Keratinocyte (primary cell): Measurements from ENCODE around the gene CERK. TPM values are rescaled to one million over a fixed set of nuclear protein-coding genes. Genes with fewer than 3 reads are reported as not detected.

ENCODE experiments used
- DNase-seq: peaks from one replicate; pipeline ENCODE4 v3.0.0-alpha.2; 2011; ENCODE audit warnings: low read depth, missing footprints, low spot score
- FAIRE-seq: peaks from 2 replicates; lab custom pipeline; 2011; peaks lifted over from hg19 to GRCh38; lab: Jason Lieb, UNC
- H2AFZ ChIP-seq: 2 replicates; pipeline ENCODE4 v1.6.0; 2012; ENCODE audit warnings: low read length, control low read depth, inconsistent platforms; ENCODE audit not compliant: control insufficient read depth
- H3K27ac ChIP-seq: 2 replicates; pipeline ENCODE4 v1.5.1; 2011; ENCODE audit warnings: low read length; ENCODE audit not compliant: control insufficient read depth, insufficient read depth
- H3K27me3 ChIP-seq: 3 replicates; pipeline ENCODE4 v1.6.0; 2011; ENCODE audit warnings: low read length; ENCODE audit not compliant: control insufficient read depth, insufficient read depth; ENCODE audit errors: extremely low read depth
- H3K36me3 ChIP-seq, 2 experiments: 2 replicates in 1 of 2; 3 replicates in 1 of 2; pipeline ENCODE4 v1.5.1; 2011; ENCODE audit warnings: low read length in 2 of 2, mild to moderate bottlenecking in 1 of 2; ENCODE audit not compliant: control insufficient read depth in 2 of 2, insufficient read depth in 2 of 2; ENCODE audit errors: extremely low read depth in 1 of 2
- H3K4me1 ChIP-seq: 3 replicates; pipeline ENCODE4 v1.5.1; 2011; ENCODE audit warnings: low read length; ENCODE audit not compliant: control insufficient read depth, insufficient read depth; ENCODE audit errors: extremely low read depth
- H3K4me2 ChIP-seq: 3 replicates; pipeline ENCODE4 v1.6.0; 2011; ENCODE audit warnings: low read depth, low read length; ENCODE audit not compliant: control insufficient read depth, insufficient read depth; ENCODE audit errors: extremely low read depth
- H3K4me3 ChIP-seq, 3 experiments: fragments of 200-600 bp in 1 of 3; sonication (generic) in 1 of 3; 2 replicates in 2 of 3; 3 replicates in 1 of 3; pipeline ENCODE4 v1.5.1; 2011 to 2016; ENCODE audit warnings: low read length in 3 of 3, mild to moderate bottlenecking in 3 of 3, control low read depth in 2 of 3, inconsistent platforms in 1 of 3, low read depth in 1 of 3, mixed read lengths in 1 of 3, mixed run types in 1 of 3, moderate library complexity in 1 of 3; ENCODE audit not compliant: control insufficient read depth in 2 of 3, insufficient read depth in 2 of 3; ENCODE audit errors: extremely low read depth in 1 of 3
- H3K79me2 ChIP-seq: 2 replicates; pipeline ENCODE4 v1.6.0; 2012; ENCODE audit warnings: low read length; ENCODE audit not compliant: control insufficient read depth, insufficient read depth
- H3K9ac ChIP-seq: 3 replicates; pipeline ENCODE4 v1.6.0; 2011; ENCODE audit warnings: low read length; ENCODE audit not compliant: control insufficient read depth, insufficient read depth; ENCODE audit errors: extremely low read depth
- H3K9me1 ChIP-seq: 3 replicates; pipeline ENCODE4 v1.6.0; 2011; ENCODE audit warnings: low read length; ENCODE audit not compliant: control insufficient read depth, insufficient read depth; ENCODE audit errors: extremely low read depth
- H3K9me3 ChIP-seq: 2 replicates; pipeline ENCODE4 v1.5.1; 2012; ENCODE audit warnings: low read depth, low read length; ENCODE audit not compliant: control insufficient read depth
- H4K20me1 ChIP-seq: 3 replicates; pipeline ENCODE4 v1.6.0; 2011; ENCODE audit warnings: low read length; ENCODE audit not compliant: control insufficient read depth, insufficient read depth; ENCODE audit errors: extremely low read depth
- CTCF ChIP-seq, 3 experiments: IDR thresholded peaks in 1 of 3; conservative IDR thresholded peaks in 1 of 3; optimal IDR thresholded peaks in 1 of 3; 2 replicates in 2 of 3; 3 replicates in 1 of 3; pipeline versions ENCODE3 to v1.5.1; 2011; ENCODE audit warnings: low read length in 3 of 3, mild to moderate bottlenecking in 3 of 3, moderate library complexity in 2 of 3, control low read depth in 1 of 3, inconsistent platforms in 1 of 3; ENCODE audit not compliant: insufficient read depth in 2 of 3; ENCODE audit errors: extremely low read depth in 1 of 3
- EZH2 ChIP-seq: IDR thresholded peaks from one replicate; pipeline ENCODE4 v1.6.1; 2012; ENCODE audit warnings: inconsistent platforms, mild to moderate bottlenecking, low read length, moderate library complexity
- dilution Hi-C: fragments of 300-500 bp; cut with MboI; formaldehyde crosslinking; loops from one replicate; pipeline ENCODE4 v1.7.0; 2020; ENCODE audit warnings: low sequenced_read_pairs; ENCODE audit not compliant: extremely low pct_ligation_motif_present
- polyA plus RNA-seq, 5 experiments: library from polyadenylated mRNA; depleted of rRNA in 3 of 5; stranded (reverse) in 3 of 5; stranded (forward) in 1 of 5; unstranded in 1 of 5; fragments of >200 nt; gene quantifications; 1 replicate in 1 of 5; 2 replicates in 3 of 5; 3 replicates in 1 of 5; pipeline versions ENCODE4 v1.2.1 to v1.2.3, GENCODE V29; 2011 to 2012; ENCODE audit warnings: missing spikeins in 2 of 5, low read depth in 1 of 5, low replicate concordance in 1 of 5

CERK gene
- polyA plus RNA-seq, 1 donor (not counting 4 experiments of a cell fraction or from before 2014, with no cell fraction given) = 11.9 TPM

GRCh38 chr22:46690146-46690545, 47.9 kb downstream of the CERK start:
- H3K4me1 ChIP-seq = no peaks in the 10 kb centered on the region
- no peak overlapping the region for H3K4me2 ChIP-seq
- FAIRE-seq (no peak), DNase-seq (no peak)
- H3K4me3 ChIP-seq = no peak overlapping the region
- no peak for TF ChIP-seq EZH2
- no peak for TF ChIP-seq CTCF (optimal IDR thresholded peaks at IDR 0.05 in 1 of 3, IDR thresholded peaks at IDR 0.05 in 1 of 3, conservative IDR thresholded peaks at IDR 0.05 in 1 of 3; ENCODE audit: extremely low read depth in 1 of 3, insufficient read depth in 2 of 3, low read length in 3 of 3)
- H3K36me3 ChIP-seq = peaks cover 4 to 19% of the 10 kb centered on the region in 2 experiments
- no peak overlapping the region for H3K9ac ChIP-seq
- no peaks in the 10 kb centered on the region for H4K20me1 ChIP-seq
- dilution Hi-C loops = no loop called here
- no peak overlapping the region for H3K27ac ChIP-seq
- H3K9me3 ChIP-seq = no peaks in the 10 kb centered on the region
- H3K27me3 ChIP-seq = no peaks in the 10 kb centered on the region
- H3K79me2 ChIP-seq = no peaks in the 10 kb centered on the region
- H2AFZ ChIP-seq = no peak overlapping the region
- no peaks in the 10 kb centered on the region for H3K9me1 ChIP-seq

DNA sequence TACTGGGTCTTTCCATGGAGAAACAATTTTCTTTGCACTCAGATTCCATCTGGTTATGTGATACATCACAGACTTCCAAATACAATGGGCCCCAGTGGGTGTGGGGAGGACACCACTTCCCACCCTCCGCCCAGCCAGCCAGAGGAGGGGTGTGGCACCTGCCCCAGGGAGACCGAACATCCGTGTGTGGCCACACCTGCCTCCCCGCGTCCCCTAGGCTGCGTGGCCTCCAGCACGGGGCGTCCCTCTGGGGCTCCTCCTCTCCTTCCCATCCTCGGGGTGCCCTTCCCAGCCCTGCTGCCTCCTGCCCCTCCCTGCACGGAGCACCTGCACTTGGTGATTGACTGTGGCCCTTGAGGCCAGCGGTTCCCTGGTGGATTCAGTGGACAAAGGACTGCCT, 49.1 kb downstream of the CERK start:
- H3K27ac ChIP-seq = no peak overlapping the region
- H3K9me3 ChIP-seq = no peaks in the 10 kb centered on the region
- dilution Hi-C loops = no loop called here
- TF ChIP-seq EZH2 = no peak
- TF ChIP-seq CTCF (optimal IDR thresholded peaks at IDR 0.05 in 1 of 3, IDR thresholded peaks at IDR 0.05 in 1 of 3, conservative IDR thresholded peaks at IDR 0.05 in 1 of 3; ENCODE audit: extremely low read depth in 1 of 3, insufficient read depth in 2 of 3, low read length in 3 of 3) = no peak
- DNase-seq (no peak), FAIRE-seq (no peak)
- no peaks in the 10 kb centered on the region for H3K79me2 ChIP-seq
- no peaks in the 10 kb centered on the region for H3K9me1 ChIP-seq
- no peaks in the 10 kb centered on the region for H3K4me1 ChIP-seq
- no peaks in the 10 kb centered on the region for H4K20me1 ChIP-seq
- H3K4me2 ChIP-seq = no peak overlapping the region
- H2AFZ ChIP-seq = no peak overlapping the region
- H3K4me3 ChIP-seq = no peak overlapping the region
- no peak overlapping the region for H3K9ac ChIP-seq
- H3K27me3 ChIP-seq = no peaks in the 10 kb centered on the region
- peaks cover 4 to 13% of the 10 kb centered on the region in 2 experiments for H3K36me3 ChIP-seq
